ENCODE data around the gene LGALS14. TPM values are rescaled to one million over a fixed set of nuclear protein-coding genes. Genes with fewer than 3 reads are reported as not detected.

The LGALS14 gene
- total and polyA plus RNA-seq, 9 donors: not detected

- DNase-seq: no peak
- Histone ChIP-seq H3K27ac (no peak overlapping the region), H3K4me1 (ENCODE audit: insufficient read depth) (no peaks in the 10 kb centered on the region), H3K4me3 (no peak overlapping the region), H3K36me3 (no peaks in the 10 kb centered on the region), H3K9me3 (no peaks in the 10 kb centered on the region), H3K27me3 (no peaks in the 10 kb centered on the region)
- intact Hi-C loops (cut with DNase I): no loop called here
- 60 to 79% (median 64%) methylated on average over 3 of the region's 3 CpGs for WGBS, 3 donors
- no peak for TF ChIP-seq CTCF (IDR thresholded peaks at IDR 0.05)
- no peak for TF ChIP-seq POLR2A (IDR thresholded peaks at IDR 0.05)
- TF ChIP-seq EP300 (IDR thresholded peaks at IDR 0.05): no peak
Observed at GRCh38 chr19:39692166-39692565, 12.1 kb upstream of the LGALS14 start.

GRCh38 chr19:39692822-39693221 lies 11.5 kb upstream of the LGALS14 start:
- Histone ChIP-seq H3K27ac (no peak overlapping the region), H3K4me3 (no peak overlapping the region), H3K9me3 (no peaks in the 10 kb centered on the region), H3K36me3 (no peaks in the 10 kb centered on the region), H3K4me1 (ENCODE audit: insufficient read depth) (no peaks in the 10 kb centered on the region), H3K27me3 (no peaks in the 10 kb centered on the region)
- intact Hi-C loops (cut with DNase I): no loop called here
- no peak for TF ChIP-seq POLR2A (IDR thresholded peaks at IDR 0.05)
- no peak for TF ChIP-seq CTCF (IDR thresholded peaks at IDR 0.05)
- no peak for TF ChIP-seq EP300 (IDR thresholded peaks at IDR 0.05)
- WGBS, 3 donors: 24 to 52% (median 27%) methylated on average over 1 of the region's 1 CpG
- no peak for DNase-seq

GRCh38 chr19:39695759-39696158 lies 8.5 kb upstream of the LGALS14 start:
- Histone ChIP-seq H3K4me1 (ENCODE audit: insufficient read depth) (no peaks in the 10 kb centered on the region), H3K36me3 (no peaks in the 10 kb centered on the region), H3K27ac (no peak overlapping the region), H3K9me3 (no peaks in the 10 kb centered on the region), H3K4me3 (no peak overlapping the region), H3K27me3 (no peaks in the 10 kb centered on the region)
- 53 to 77% (median 67%) methylated on average over 2 of the region's 2 CpGs for WGBS, 3 donors
- no peak for TF ChIP-seq POLR2A (IDR thresholded peaks at IDR 0.05)
- no peak for TF ChIP-seq EP300 (IDR thresholded peaks at IDR 0.05)
- no peak for TF ChIP-seq CTCF (IDR thresholded peaks at IDR 0.05)
- intact Hi-C loops (cut with DNase I): no loop called here
- no peak for DNase-seq

GRCh38 chr19:39696387-39696786 lies 7.9 kb upstream of the LGALS14 start:
- DNase-seq: no peak
- Histone ChIP-seq H3K4me3 (no peak overlapping the region), H3K27ac (no peak overlapping the region), H3K27me3 (no peaks in the 10 kb centered on the region), H3K36me3 (no peaks in the 10 kb centered on the region), H3K4me1 (ENCODE audit: insufficient read depth) (no peaks in the 10 kb centered on the region), H3K9me3 (no peaks in the 10 kb centered on the region)
- no peak for TF ChIP-seq POLR2A (IDR thresholded peaks at IDR 0.05)
- no peak for TF ChIP-seq EP300 (IDR thresholded peaks at IDR 0.05)
- no peak for TF ChIP-seq CTCF (IDR thresholded peaks at IDR 0.05)
- 57 to 71% (median 69%) methylated on average over 2 of the region's 2 CpGs for WGBS, 3 donors
- intact Hi-C loops (cut with DNase I): no loop called here

GRCh38 chr19:39698535-39698934 lies 5.7 kb upstream of the LGALS14 start:
- intact Hi-C loops (cut with DNase I): no loop called here
- no peaks in the 10 kb centered on the region for H3K36me3 ChIP-seq
- DNase-seq: no peak
- no peak overlapping the region for H3K27ac ChIP-seq
- H3K9me3 ChIP-seq: no peaks in the 10 kb centered on the region
- no peak overlapping the region for H3K4me3 ChIP-seq
- no peaks in the 10 kb centered on the region for H3K27me3 ChIP-seq
- TF ChIP-seq CTCF (IDR thresholded peaks at IDR 0.05) (no peak), EP300 (IDR thresholded peaks at IDR 0.05) (no peak), POLR2A (IDR thresholded peaks at IDR 0.05) (no peak)
- H3K4me1 ChIP-seq (ENCODE audit: insufficient read depth): no peaks in the 10 kb centered on the region
